ENCODE measurements around the gene PIK3CD. TPM values are rescaled to one million over a fixed set of nuclear protein-coding genes. Genes with fewer than 3 reads are reported as not detected.

PIK3CD gene
- total and polyA plus RNA-seq, 4 donors: 1.8 to 11.3 (median 3.4) TPM

DNA sequence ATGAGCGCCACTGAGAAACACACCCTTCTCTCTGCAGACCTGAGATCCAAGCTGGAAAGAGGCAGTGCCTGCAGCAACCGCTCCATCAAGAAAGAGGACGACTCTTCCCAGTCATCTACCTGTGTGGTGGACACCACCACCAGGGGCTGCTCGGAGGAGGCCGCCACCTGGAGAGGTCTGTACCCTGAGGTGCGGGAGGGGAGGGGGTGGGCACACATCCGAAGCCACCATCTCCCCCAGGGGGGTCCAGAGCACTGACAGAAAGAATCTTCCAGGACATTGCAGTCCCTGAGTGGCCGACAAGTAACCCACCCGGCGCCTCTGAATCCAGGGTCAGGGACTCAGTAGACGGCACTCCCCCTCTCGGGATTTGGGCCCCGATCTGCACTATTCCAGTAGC is 39.8 kb upstream of the PIK3CD start:
- TF ChIP-seq GABPA (IDR thresholded peaks at IDR 0.05 in 1 of 2, conservative IDR thresholded peaks at IDR 0.05 in 1 of 2) (no peak), RAD21 (IDR thresholded peaks at IDR 0.05) (no peak)
- TF ChIP-seq, protein P1, sequence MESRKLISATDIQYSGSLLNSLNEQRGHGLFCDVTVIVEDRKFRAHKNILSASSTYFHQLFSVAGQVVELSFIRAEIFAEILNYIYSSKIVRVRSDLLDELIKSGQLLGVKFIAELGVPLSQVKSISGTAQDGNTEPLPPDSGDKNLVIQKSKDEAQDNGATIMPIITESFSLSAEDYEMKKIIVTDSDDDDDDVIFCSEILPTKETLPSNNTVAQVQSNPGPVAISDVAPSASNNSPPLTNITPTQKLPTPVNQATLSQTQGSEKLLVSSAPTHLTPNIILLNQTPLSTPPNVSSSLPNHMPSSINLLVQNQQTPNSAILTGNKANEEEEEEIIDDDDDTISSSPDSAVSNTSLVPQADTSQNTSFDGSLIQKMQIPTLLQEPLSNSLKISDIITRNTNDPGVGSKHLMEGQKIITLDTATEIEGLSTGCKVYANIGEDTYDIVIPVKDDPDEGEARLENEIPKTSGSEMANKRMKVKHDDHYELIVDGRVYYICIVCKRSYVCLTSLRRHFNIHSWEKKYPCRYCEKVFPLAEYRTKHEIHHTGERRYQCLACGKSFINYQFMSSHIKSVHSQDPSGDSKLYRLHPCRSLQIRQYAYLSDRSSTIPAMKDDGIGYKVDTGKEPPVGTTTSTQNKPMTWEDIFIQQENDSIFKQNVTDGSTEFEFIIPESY (IDR thresholded peaks at IDR 0.05): no peak
- TF ChIP-seq, protein P2, sequence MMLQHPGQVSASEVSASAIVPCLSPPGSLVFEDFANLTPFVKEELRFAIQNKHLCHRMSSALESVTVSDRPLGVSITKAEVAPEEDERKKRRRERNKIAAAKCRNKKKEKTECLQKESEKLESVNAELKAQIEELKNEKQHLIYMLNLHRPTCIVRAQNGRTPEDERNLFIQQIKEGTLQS (IDR thresholded peaks at IDR 0.05): no peak
- TF ChIP-seq, protein P3, sequence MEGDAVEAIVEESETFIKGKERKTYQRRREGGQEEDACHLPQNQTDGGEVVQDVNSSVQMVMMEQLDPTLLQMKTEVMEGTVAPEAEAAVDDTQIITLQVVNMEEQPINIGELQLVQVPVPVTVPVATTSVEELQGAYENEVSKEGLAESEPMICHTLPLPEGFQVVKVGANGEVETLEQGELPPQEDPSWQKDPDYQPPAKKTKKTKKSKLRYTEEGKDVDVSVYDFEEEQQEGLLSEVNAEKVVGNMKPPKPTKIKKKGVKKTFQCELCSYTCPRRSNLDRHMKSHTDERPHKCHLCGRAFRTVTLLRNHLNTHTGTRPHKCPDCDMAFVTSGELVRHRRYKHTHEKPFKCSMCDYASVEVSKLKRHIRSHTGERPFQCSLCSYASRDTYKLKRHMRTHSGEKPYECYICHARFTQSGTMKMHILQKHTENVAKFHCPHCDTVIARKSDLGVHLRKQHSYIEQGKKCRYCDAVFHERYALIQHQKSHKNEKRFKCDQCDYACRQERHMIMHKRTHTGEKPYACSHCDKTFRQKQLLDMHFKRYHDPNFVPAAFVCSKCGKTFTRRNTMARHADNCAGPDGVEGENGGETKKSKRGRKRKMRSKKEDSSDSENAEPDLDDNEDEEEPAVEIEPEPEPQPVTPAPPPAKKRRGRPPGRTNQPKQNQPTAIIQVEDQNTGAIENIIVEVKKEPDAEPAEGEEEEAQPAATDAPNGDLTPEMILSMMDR (IDR thresholded peaks at IDR 0.05; ENCODE audit: low read depth, low read length, missing input control): no peak
- WGBS: 92% methylated on average over 13 of the region's 13 CpGs

DNA sequence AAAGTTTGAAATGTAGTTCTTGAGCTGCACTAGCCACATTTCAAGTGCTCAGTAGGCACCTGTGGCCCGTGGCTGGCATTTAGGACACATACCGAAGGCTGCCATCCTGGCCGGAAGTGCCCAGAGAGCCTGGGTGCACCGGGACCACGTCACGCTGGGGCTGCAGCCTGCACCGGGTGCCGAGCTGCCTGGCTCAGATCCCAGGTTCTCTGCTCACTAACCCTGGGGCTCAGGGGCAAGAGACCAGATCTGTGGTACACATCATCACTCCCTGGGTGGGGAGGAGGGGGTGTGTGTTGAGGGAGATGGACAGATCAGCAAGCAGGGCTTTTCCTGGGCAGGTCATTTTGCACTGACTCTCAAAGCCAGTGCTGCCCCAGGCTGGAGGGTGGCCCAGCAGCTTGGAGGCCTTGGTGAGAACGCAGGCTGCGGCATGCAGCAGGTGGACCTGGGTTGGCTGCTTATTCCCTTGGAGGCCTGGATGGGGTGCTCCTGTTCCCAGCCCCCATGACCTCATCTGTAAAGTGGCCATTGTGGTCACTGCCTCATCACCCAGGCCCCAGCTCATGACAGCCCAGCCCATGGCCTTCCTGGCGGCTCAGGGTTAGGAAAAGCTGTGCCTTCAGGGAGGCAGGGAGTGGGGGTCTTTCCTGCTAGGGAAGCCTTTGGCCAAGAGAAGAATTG is 39.2 kb upstream of the PIK3CD start:
- Histone ChIP-seq H3K4me1 (ENCODE audit: control insufficient read depth in 4 of 4, insufficient read depth in 4 of 4, low read length in 3 of 4) (no peaks in the 10 kb centered on the region), H3K9ac (ENCODE audit: low read depth in 1 of 2, low read length in 2 of 2) (no peak overlapping the region), H3K36me3 (ENCODE audit: control insufficient read depth in 4 of 4, insufficient read depth in 3 of 4, low read depth in 1 of 4, low read length in 3 of 4) (peaks cover 0 to 10% (median 2%) of the 10 kb centered on the region in 4 donors), H3K9me3 (ENCODE audit: control insufficient read depth in 4 of 4, low read length in 3 of 4) (no peaks in the 10 kb centered on the region), H3K4me3 (ENCODE audit: low read depth in 1 of 3, low read length in 3 of 3) (no peak overlapping the region), H3K27me3 (ENCODE audit: control insufficient read depth in 4 of 4, insufficient read depth in 4 of 4, low read length in 3 of 4) (no peaks in the 10 kb centered on the region), H3K27ac (ENCODE audit: low read depth in 1 of 2, low read length in 2 of 2) (no peak overlapping the region)
- no peak for TF ChIP-seq FOXA1 (IDR thresholded peaks at IDR 0.05)
- WGBS: 93% methylated on average over 11 of the region's 11 CpGs
- DNase-seq (ENCODE audit: low spot score): no peak

More for the DNA sequence above, 39.8 kb upstream of the PIK3CD start:
- H3K27me3 ChIP-seq (ENCODE audit: control insufficient read depth in 4 of 4, insufficient read depth in 4 of 4, low read length in 3 of 4): no peaks in the 10 kb centered on the region
- no peak for DNase-seq (ENCODE audit: low spot score)
- no peaks in the 10 kb centered on the region for H3K9me3 ChIP-seq (ENCODE audit: control insufficient read depth in 4 of 4, low read length in 3 of 4)
- H3K9ac ChIP-seq (ENCODE audit: low read depth in 1 of 2, low read length in 2 of 2): no peak overlapping the region
- no peak overlapping the region for H3K4me3 ChIP-seq (ENCODE audit: low read depth in 1 of 3, low read length in 3 of 3)
- no peak overlapping the region for H3K27ac ChIP-seq (ENCODE audit: low read depth in 1 of 2, low read length in 2 of 2)
- H3K4me1 ChIP-seq (ENCODE audit: control insufficient read depth in 4 of 4, insufficient read depth in 4 of 4, low read length in 3 of 4): no peaks in the 10 kb centered on the region
- peaks cover 0 to 10% (median 2%) of the 10 kb centered on the region in 4 donors for H3K36me3 ChIP-seq (ENCODE audit: control insufficient read depth in 4 of 4, insufficient read depth in 3 of 4, low read depth in 1 of 4, low read length in 3 of 4)

DNA sequence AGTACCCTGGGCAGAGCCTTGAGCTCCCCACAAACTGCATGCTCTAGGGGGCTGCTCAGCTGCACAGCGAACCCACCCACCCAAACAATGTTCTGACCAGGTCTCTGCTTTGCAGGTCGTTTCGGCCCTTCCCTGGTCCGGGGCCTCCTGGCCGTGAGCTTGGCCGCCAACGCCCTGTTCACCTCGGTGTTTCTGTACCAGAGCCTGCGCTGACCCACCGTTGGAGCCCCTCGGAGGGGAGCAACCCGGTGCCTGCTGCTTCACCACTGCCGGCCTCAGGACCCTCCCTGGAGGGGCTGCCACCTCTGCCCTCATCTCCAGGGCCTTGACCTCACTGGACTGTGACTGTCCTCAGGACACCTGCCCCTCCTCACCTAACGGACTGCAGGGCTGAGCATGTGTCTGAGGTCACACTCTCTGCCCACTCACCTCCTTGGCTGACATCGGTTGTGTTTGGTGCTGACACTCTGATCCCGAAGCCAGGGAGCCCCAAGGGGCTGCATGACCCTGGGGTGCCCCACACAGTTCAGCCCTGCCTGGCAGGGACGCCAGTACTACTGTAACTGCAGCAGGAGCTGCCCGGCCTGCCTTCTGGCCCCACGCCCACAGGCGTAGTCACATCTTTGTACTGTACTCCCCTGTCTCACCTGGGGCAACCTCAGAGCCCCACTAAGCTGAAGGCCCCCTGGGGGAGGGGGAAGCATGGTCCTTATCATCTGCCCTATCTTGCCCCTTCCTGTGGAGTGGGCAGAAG is 38.5 kb upstream of the PIK3CD start:
- 95% methylated on average over 20 of the region's 20 CpGs for WGBS
- Histone ChIP-seq H3K9me3 (ENCODE audit: control insufficient read depth in 4 of 4, low read length in 3 of 4) (no peaks in the 10 kb centered on the region), H3K4me3 (ENCODE audit: low read depth in 1 of 3, low read length in 3 of 3) (no peak overlapping the region), H3K27ac (ENCODE audit: low read depth in 1 of 2, low read length in 2 of 2) (no peak overlapping the region), H3K36me3 (ENCODE audit: control insufficient read depth in 4 of 4, insufficient read depth in 3 of 4, low read depth in 1 of 4, low read length in 3 of 4) (peaks cover 0 to 10% (median 2%) of the 10 kb centered on the region in 4 donors), H3K4me1 (ENCODE audit: control insufficient read depth in 4 of 4, insufficient read depth in 4 of 4, low read length in 3 of 4) (no peaks in the 10 kb centered on the region), H3K27me3 (ENCODE audit: control insufficient read depth in 4 of 4, insufficient read depth in 4 of 4, low read length in 3 of 4) (no peaks in the 10 kb centered on the region), H3K9ac (ENCODE audit: low read depth in 1 of 2, low read length in 2 of 2) (no peak overlapping the region)
- DNase-seq (ENCODE audit: low spot score): no peak
- no peak for TF ChIP-seq HNF4A (conservative IDR thresholded peaks at IDR 0.05)

Data from liver (tissue), 9 donors.